ENCODE measurements around the gene TBC1D23.
"Not testable (repeated sequence)": the region's sequence is repeated elsewhere in the genome, so short reads cannot be mapped to it uniquely, and the experiment has no call there.

The TBC1D23 gene

DNA sequence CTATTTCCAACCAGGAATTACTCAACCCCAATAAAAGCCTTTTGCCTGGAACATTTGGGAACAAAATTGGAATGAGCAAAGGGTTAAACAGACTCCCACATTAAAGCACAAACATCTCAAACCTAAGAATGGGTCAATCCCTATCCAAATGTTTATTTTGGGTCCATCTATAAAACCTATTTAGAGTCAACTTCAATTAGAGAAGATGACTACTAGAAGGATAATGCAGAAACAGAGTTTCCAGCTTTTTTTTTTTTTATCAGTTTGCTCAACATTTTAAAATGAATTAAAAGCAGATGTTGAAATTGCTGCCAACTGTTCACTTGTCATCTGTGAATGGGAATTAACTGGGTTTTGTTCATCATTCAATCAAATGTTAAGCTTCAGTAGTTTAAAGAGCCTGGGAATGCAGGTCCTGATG lies 4.1 kb upstream of the TBC1D23 start:
- no peak for FAIRE-seq
- no peak for DNase-seq (ENCODE audit: low spot score)

DNA sequence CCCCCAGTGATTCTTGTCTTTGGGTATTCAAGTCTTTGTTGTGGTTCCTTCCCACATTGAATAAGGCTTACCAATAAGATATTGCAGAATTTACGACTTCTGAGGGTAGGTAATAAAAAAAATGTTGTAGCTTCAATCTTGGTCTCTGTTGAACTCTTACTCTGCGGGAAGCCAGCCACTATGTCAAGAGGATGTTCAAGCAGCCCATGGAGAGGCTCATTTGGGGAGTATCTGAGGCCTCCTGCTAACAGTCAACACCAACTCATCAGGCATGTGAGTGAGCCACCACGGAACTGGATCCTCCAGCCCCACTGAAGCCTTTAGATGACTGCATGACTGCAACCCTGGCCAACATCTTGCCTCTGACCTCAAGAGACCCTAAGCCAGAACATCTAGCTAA lies 3.2 kb upstream of the TBC1D23 start:
- no peak for FAIRE-seq
- no peak for DNase-seq (ENCODE audit: low spot score)

DNA sequence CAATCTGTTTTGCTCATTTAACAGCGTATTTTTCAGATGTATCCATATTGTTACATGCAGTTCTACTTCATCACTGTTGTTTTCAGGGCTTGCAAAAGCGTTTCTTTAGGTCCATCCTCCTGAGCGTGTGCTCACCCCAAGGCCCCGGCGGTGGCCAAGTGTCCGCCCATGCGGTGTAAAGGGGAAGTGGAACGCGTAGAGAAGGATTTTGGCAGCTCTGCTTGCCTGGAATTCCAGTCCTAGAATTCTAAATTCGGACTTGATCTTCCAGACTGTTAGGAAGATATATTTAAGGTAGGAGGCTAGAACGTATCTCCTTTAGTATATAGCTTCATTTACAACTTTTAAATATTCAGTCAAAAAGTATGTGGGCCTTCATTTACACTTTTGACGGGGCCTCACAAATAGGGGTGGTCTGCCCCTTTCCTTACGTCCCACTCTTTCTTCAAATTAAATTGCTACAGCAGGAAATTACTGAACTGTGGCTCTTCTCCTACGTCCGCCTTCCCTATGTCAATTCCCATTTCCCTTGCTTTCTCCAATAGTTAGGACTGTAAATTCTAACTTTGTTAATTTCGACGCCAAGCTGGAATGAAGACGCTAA lies 609 bp upstream of the TBC1D23 start:
- DNase-seq (ENCODE audit: low spot score) (peak; percentile 38), FAIRE-seq (no peak)

DNA sequence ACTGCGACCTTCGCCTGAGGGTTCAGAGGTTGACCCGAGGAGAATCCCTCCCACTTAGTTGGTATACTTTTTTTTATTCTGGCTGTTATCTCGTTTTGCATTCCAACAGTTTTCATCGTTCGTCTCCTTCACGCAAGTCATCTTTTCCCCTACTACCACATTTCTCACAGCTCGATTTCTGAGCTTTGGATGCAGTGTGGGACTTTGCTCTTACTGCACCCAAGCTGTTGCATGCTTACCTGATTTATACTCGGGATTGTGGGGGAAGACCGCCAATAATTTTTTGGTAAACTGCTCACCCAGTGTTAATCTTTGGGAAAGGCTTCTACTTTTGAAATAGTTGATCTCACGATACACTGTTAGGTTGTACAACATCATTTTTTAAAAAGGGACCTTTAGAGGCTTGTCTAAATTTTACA lies 702 bp downstream of the TBC1D23 start:
- FAIRE-seq (no peak), DNase-seq (ENCODE audit: low spot score) (no peak)

DNA sequence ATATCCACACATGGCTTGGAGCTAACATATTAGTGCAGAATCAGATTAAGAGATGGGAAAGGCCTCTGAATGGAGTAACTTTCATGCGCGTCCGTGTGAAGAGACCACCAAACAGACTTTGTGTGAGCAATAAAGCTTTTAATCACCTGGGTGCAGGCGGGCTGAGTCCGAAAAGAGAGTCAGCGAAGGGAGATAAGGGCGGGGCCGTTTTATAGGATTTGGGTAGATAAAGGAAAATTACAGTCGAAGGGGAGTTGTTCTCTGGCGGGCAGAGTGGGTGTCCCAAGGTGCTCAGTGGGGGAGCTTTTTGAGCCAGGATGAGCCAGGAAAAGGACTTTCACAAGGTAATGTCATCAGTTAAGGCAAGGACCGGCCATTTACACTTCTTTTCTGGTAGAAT lies 2.1 kb downstream of the TBC1D23 start:
- DNase-seq (ENCODE audit: low spot score); FAIRE-seq: not testable (repeated sequence)

DNA sequence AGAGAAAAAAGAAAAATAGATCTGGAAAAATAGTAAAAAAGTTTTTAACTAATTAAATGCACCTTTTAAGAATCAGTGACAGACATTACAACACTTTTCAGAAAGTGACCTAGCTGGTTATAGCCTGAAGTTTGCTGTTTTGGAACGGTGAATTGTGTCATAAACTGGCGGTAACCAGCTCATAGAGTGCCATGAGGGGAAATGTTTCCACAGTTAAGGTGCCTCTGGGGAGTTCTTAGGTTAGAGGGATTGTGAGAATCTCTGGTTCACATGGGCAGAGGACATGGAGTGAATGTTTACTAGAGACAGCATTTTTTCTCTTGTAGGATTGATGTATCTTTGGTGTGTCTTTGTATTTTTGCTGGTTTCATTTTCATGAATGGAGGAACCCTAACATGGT lies 2.8 kb downstream of the TBC1D23 start:
- no peak for FAIRE-seq

DNA sequence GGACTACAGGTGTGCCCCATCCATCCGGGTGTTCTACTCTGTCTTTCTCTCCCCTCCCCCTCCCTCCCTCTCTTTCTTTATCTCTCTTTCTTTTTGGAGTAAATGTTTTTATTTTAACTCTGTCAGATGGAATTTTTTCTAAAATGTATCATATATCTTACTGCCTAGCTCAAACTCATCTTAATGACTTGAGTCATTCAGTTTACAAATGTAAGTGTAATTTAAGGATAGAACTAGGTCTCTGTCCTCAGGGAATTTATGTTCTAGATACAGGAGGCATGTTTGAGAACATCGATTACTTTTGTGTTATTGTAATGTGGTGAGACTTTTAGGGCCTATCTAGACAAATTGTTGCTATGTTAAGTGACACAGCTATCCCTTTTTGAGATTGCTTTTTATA lies 3.5 kb downstream of the TBC1D23 start:
- no peak for FAIRE-seq
- DNase-seq (ENCODE audit: low spot score), result no peak

More for the DNA sequence above, 2.8 kb downstream of the TBC1D23 start:
- no peak for DNase-seq (ENCODE audit: low spot score)

DNA sequence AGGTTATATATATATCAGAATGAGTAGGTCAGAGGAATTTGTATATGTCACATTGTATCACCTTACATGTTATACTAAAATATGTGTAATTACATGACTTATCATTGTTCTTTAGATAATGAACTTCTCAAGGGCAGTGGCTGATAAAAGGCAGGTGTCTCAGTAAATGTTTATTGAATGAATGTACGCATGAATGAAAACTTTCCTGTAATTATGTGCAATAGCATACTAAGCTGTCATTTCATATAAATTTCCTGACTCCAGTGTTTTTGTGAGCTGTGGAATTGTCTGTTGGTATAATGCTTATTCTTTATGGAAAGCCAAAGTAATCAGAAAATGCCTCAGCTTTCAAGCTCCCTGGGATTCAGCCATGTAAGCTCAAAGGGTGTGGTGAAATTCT lies 4.2 kb downstream of the TBC1D23 start:
- FAIRE-seq, result no peak

DNA sequence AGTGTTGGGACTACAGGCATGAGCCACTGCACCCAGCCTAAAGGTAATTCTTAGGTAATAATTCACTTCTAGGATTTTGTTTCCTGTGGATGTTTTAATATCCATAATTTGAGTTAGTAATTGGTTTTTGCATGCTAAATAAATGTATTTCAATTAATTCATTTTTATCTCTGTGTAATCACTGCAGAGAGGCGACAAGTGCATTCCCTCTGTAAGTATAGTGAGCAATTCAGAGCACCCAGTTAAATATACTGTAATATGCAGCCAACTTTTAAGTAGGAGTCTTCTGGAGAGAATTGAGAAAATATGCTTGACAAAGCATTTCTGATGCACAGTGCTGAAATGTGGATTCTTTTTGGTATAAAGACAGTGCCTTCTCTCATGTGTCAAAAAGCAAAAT lies 5.7 kb downstream of the TBC1D23 start:
- no peak for DNase-seq (ENCODE audit: low spot score)
- FAIRE-seq, result no peak

More for the DNA sequence above, 4.2 kb downstream of the TBC1D23 start:
- DNase-seq (ENCODE audit: low spot score), result no peak

DNA sequence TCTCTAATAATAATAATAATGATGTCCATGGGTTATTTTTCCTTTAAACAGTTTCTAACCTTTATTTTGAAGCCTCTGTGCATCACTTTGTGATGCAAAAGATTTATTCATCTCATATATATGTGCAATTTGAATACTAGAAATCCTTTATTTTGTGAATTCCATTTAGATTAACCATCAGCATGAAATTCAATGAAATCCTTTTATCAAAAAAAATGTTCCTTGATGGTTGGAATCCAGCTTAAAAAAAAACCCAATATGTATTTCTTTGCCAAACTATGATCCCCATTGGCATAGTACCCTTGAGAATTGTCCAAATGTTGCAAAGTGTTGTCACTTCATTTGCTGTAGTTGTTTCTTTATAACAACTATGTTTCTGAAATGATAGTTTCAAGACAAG lies 7.4 kb downstream of the TBC1D23 start:
- no peak for DNase-seq (ENCODE audit: low spot score)
- FAIRE-seq, result no peak

DNA sequence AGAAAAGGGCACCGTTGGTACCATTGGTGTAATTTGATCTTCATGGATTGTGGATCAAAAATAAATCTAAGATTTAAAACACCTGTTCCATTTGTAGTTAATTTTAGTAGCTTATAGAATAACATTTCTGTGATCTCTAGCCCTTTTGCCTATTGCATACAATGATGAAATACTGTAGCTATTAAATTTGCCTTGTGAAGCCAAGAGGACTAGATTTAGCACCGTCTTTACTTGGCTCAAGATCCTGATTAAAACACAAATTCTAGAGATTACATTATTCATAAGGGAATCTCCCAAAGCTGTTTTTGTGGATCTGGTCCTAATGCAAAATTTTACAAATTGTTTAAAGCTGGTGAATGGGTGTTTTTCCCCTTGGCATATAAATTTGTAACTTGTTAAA lies 8.2 kb downstream of the TBC1D23 start:
- no peak for DNase-seq (ENCODE audit: low spot score)
- FAIRE-seq, result no peak

DNA sequence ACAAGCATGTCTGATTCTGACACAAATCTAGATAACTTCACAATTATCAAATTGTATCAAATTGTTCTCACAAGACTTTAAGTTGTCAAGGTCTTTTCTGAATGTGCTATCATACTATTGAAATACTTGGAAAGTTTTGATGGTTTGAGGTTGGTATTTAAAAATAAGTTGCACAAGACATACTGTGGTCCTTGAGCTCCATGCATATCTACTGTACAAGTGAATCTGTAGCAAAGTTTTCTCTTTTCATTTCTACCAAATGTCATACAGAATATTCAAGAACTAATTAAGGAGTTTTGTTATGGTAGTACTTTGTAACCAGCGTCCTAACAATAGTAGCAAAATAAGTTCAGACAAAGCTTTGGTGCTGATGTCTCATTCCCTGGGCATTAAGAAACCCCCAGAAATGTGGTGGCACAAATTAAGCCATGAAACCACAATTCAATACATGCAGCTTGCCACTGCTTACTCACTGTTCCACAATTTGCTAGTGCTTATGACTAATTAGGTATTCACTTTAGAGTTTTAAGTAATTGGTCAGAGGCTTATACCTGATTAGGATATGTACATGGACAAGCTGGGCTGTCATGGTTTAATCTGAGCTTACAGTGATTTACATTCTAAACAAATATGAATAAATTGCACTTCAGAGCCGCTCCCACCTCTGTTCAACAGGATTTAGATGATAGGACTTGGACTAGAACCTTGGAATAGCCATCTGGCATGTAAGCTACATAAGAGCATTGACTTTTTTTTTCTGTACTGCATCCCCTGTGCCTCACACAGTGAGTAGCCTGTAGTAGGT lies 8.8 kb downstream of the TBC1D23 start:
- peak; percentile 74 for FAIRE-seq
- DNase-seq (ENCODE audit: low spot score), result peak; percentile 63

DNA sequence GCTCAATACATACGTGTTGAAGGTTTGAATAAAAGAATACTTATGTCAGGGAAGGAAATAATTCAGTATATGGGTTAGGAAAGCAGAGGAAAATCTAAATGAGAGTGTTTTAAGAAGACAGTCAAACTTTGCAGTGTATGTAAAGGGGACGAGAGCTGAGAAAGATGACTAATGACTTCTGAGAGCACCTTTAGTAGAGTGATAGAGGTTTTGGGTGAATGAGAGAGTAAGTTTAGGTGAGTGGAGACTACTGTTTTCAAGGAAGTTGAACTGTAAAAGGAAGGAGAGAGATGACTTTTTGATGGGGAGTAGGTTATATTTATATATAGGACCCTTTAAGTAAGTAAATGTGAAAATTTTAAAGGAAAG lies 9.4 kb downstream of the TBC1D23 start:
- FAIRE-seq (no peak), DNase-seq (ENCODE audit: low spot score) (no peak)

DNA sequence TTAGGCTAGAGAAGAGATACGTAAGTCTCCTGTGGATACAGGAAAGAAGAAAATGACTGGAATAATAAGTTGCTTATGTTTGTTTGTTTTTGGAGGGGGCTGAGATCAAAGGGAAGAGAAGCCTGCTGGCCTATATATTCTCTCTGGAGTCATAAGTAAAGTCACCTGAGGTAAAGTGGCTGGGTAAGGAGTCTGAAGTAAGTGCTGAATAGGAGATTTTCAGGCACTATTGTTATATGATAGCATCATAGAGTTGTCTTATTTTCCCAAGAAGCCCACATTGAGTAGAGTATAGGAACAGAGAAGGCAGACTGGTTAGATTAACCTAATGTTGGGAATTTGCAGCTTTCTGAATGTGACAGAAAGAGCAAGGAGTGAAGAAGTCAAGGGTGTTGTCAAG lies 10.7 kb downstream of the TBC1D23 start:
- FAIRE-seq, result no peak
- no peak for DNase-seq (ENCODE audit: low spot score)

DNA sequence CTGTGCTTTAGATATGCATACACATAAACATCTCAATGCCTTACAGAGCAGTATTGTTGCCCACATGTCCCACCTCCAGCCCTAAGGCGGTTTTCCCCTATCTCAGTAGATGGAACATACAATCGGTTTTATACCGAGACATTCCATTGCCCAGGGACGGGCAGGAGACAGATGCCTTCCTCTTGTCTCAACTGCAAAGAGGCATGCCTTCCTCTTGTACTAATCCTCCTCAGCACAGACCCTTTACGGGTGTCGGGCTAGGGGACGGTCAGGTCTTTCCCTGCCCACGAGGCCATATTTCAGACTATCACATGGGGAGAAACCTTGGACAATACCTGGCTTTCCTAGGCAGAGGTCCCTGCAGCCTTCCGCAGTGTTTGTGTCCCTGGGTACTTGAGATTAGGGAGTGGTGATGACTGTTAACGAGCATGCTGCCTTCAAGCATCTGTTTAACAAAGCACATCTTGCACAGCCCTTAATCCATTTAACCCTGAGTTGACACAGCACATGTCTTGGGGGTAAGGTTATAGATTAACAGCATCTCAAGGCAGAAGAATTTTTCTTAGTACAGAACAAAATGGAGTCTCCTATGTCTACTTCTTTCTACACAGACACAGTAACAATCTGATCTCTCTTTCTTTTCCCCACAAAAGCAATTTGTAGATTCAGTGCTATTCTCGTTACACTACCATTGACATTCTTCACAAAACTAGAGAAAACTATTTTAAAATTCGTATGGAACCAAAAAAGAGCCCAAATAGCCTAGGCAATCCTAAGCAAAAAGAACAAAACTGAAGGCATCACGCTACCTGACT lies 12.2 kb downstream of the TBC1D23 start:
- FAIRE-seq; DNase-seq (ENCODE audit: low spot score): not testable (repeated sequence)

DNA sequence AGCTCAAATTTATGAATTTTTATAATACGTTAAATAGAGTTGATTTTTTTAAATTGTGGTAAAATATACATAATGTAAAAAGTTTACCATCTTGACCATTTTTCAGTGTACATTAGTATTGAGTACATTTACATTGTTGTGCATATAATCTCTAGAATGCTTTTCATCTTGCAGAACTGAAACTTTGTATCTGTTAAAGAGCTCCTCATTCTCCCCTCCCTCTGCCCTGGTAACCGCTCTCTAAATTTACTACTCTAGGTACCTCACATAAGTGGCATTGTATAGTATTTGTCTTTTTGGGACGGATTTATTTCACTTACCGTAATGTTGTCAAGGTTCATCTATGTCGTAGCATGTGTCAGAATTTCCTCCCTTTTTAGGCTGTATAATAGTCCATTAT lies 13.6 kb downstream of the TBC1D23 start:
- DNase-seq (ENCODE audit: low spot score) (no peak), FAIRE-seq (no peak)

DNA sequence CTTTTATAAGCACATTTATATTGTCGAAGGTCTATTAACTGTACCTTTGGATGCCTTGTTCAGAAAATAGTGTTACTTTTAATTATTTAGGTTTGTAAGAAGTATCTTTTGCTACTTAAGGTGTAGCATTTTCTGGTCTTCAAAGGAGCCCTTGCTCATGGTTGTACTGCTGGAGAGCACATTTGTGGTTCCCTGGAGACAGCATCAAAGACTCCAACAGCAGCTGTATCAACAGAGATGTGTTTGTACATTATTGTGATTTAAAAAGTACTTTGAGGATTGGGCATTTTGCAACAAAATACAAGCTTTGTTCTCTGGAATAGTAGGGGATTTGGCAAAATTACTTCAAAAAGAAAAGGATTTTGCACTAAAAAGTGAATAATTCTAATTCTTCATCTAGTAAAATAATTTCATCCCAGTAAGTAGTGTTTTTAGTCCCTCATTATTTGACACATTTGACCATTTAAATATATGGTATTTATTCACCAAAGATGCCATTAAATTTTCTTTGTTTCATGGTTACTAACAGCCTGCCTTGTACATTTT lies 16.5 kb downstream of the TBC1D23 start:
- FAIRE-seq (no peak), DNase-seq (ENCODE audit: low spot score) (no peak)

DNA sequence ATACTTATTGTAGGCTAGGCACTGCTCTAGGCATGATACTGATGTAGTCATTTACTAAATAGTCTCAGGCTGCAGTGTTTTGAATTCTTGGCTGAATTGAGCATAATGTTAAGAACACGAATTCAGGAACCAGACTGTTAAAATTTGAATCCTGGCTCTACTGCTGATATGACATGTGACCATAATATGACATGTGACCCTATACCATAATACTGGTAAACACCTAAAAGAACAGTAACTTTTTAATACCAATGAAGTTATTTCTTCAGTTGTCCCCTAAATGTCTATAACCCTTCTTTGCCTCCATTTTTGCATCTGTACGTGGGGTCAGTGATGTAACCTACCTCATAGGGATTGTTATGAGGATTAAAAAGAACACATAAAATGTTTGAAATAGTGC lies 18.1 kb downstream of the TBC1D23 start:
- FAIRE-seq (no peak), DNase-seq (ENCODE audit: low spot score) (no peak)

DNA sequence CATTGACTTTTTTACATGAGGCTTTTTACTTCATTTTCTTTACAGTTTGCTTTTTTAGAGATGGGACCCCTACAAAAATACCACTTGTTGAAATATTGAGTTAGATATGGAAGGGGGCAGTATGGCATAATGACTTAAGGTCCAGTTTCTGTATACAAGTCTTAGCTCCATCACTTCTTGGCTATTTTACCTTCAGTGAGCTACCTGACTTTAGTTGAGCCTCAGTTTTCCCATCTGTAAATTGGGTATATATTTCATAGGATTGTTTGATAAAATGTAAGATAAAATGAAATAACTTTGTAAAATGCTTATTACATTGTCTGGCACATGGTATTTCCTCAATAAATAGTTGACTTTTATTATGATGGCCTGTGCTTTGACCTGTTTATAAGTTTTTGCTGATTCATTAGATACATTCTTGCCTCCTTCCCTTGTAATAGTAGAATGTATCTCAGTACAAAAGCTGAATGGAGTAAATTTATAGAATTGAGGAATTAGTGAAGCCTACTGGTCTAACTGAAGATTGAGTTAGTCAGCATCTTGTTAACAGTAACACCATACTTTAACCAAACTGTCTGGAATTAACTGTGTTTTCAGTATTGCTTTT lies 27.6 kb downstream of the TBC1D23 start:
- FAIRE-seq (no peak), DNase-seq (ENCODE audit: low spot score) (no peak)

DNA sequence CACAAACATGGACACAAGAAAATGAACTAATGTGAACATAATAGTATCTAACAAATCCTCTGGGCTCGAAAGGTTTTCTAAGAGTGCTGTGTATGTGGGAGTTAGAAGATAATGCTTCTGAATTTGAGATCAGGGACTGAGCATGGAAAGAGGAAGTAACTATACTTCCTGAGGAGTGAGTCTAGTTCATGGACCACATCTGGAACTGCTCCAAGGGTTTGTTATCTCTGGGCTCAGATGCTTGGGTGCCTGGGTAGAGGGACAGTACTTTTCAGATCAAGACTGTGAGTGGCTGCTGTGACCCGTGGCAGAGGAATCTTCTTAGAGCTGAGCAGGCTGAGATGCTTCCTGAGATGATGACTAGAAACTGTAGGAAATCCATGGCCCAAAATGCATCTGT lies 28.5 kb downstream of the TBC1D23 start:
- DNase-seq (ENCODE audit: low spot score), result no peak
- FAIRE-seq, result no peak

DNA sequence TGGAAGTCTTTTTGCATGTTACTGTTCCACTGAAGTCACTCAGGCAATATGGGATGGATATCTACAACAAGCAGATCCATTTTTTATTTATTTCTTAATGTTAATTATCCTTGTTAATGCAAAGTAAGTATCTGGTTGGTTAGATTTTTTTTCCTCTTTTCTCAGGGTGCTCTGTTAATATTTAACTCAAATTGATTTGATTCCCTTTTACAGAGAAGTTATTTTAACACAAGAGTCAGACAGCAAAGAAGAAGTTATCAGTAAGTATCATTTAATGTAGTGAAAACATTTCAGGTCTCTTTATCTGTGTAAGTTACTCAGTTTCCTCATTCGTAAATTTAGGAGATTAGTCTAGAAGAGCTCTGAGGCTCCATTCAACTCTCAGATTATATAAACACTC lies 34.3 kb downstream of the TBC1D23 start:
- FAIRE-seq (no peak), DNase-seq (ENCODE audit: low spot score) (no peak)

DNA sequence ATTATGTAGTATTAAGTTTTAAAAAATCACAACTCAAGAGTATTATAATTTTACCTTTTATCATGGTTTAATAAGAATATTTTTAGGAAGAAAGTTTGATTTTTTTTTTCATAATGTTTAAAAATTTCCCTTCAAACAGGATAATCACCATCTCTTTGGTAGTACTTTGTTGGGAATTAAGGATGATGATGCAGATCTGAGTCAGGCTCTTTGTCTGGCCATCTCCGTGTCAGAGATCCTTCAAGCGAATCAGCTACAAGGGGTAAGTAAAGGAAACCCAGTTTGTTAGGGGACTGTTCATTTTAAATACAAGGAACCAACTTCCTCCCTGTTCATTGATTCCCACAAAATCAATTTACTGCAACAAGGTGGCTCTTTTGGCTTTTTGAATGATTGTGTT lies 37.0 kb downstream of the TBC1D23 start:
- DNase-seq (ENCODE audit: low spot score) (no peak), FAIRE-seq (no peak)
